ENCODE data around the gene MDM1. TPM values are rescaled to one million over a fixed set of nuclear protein-coding genes. Genes with fewer than 3 reads are reported as not detected.

MDM1 gene
- 1 to 10 TPM; 4.8 to 8.2 TPM for polyA plus RNA-seq

GRCh38 chr12:68331869-68332727 is at the start of gene MDM1:
TSS of gene MDM1 (minus strand) at chr12:68332362. CDS start at chr12:68332245, 117 bp downstream.
- Histone ChIP-seq H3K4me1 (ENCODE audit: control insufficient read depth in 2 of 2, insufficient read depth in 2 of 2, low read length in 1 of 2) (peaks cover 2 to 3% of the 10 kb centered on the region in 2 donors), H3K27ac (ENCODE audit: low read depth in 2 of 2, low read length in 1 of 2) (peak within 1 kb of the TSS; percentile 69 to 80)
- 0 to 1% methylated on average over 59 of the region's 59 CpGs for WGBS, 2 donors

GRCh38 chr12:68381476-68382219 is 49.5 kb upstream of the MDM1 start:
- WGBS, 2 donors: 86 to 90% methylated on average over 6 of the region's 6 CpGs
- H3K27ac ChIP-seq (ENCODE audit: low read depth in 2 of 2, low read length in 1 of 2): no peak overlapping the region
- H3K4me3 ChIP-seq (ENCODE audit: low read depth in 1 of 2, low read length in 2 of 2): no peak overlapping the region
- H3K9me3 ChIP-seq (ENCODE audit: control insufficient read depth in 2 of 2, insufficient read depth in 1 of 2, low read depth in 1 of 2, low read length in 1 of 2): no peaks in the 10 kb centered on the region
- peaks cover 0 to 2% of the 10 kb centered on the region in 2 donors for H3K4me1 ChIP-seq (ENCODE audit: control insufficient read depth in 2 of 2, insufficient read depth in 2 of 2, low read length in 1 of 2)
- no peaks in the 10 kb centered on the region for H3K36me3 ChIP-seq (ENCODE audit: control insufficient read depth in 2 of 2, insufficient read depth in 2 of 2, low read length in 1 of 2)
- H3K27me3 ChIP-seq (ENCODE audit: control insufficient read depth in 1 of 2, insufficient read depth in 2 of 2, low read length in 2 of 2): no peaks in the 10 kb centered on the region

More at GRCh38 chr12:68331869-68332727, at the start of gene MDM1:
- Histone ChIP-seq H3K36me3 (ENCODE audit: control insufficient read depth in 2 of 2, insufficient read depth in 2 of 2, low read length in 1 of 2) (peaks cover 0 to 2% of the 10 kb centered on the region in 2 donors), H3K9me3 (ENCODE audit: control insufficient read depth in 2 of 2, insufficient read depth in 1 of 2, low read depth in 1 of 2, low read length in 1 of 2) (no peaks in the 10 kb centered on the region), H3K4me3 (ENCODE audit: low read depth in 1 of 2, low read length in 2 of 2) (peak within 1 kb of the TSS; percentile 77 to 94), H3K27me3 (ENCODE audit: control insufficient read depth in 1 of 2, insufficient read depth in 2 of 2, low read length in 2 of 2) (no peaks in the 10 kb centered on the region)

- Histone ChIP-seq H3K36me3 (ENCODE audit: control insufficient read depth in 2 of 2, insufficient read depth in 2 of 2, low read length in 1 of 2) (no peaks in the 10 kb centered on the region), H3K4me3 (ENCODE audit: low read depth in 1 of 2, low read length in 2 of 2) (no peak overlapping the region), H3K27me3 (ENCODE audit: control insufficient read depth in 1 of 2, insufficient read depth in 2 of 2, low read length in 2 of 2) (no peaks in the 10 kb centered on the region), H3K27ac (ENCODE audit: low read depth in 2 of 2, low read length in 1 of 2) (no peak overlapping the region), H3K4me1 (ENCODE audit: control insufficient read depth in 2 of 2, insufficient read depth in 2 of 2, low read length in 1 of 2) (peaks cover 0 to 2% of the 10 kb centered on the region in 2 donors), H3K9me3 (ENCODE audit: control insufficient read depth in 2 of 2, insufficient read depth in 1 of 2, low read depth in 1 of 2, low read length in 1 of 2) (no peaks in the 10 kb centered on the region)
- WGBS, 2 donors: 38% methylated on average over 5 of the region's 5 CpGs
These were observed 46.9 kb upstream of the MDM1 start for GRCh38 chr12:68378872-68379606.

- 81 to 89% methylated on average over 3 of the region's 3 CpGs for WGBS, 2 donors
- no peak overlapping the region for H3K27ac ChIP-seq (ENCODE audit: low read depth in 2 of 2, low read length in 1 of 2)
These were observed 45.7 kb upstream of the MDM1 start for GRCh38 chr12:68377881-68378280.

GRCh38 chr12:68376901-68377300 is 44.7 kb upstream of the MDM1 start:
- WGBS, 2 donors: 92 to 97% methylated on average over 7 of the region's 7 CpGs
- no peak overlapping the region for H3K27ac ChIP-seq (ENCODE audit: low read depth in 2 of 2, low read length in 1 of 2)
- H3K9me3 ChIP-seq (ENCODE audit: control insufficient read depth in 2 of 2, insufficient read depth in 1 of 2, low read depth in 1 of 2, low read length in 1 of 2): no peaks in the 10 kb centered on the region
- H3K4me1 ChIP-seq (ENCODE audit: control insufficient read depth in 2 of 2, insufficient read depth in 2 of 2, low read length in 1 of 2): peaks cover 0 to 2% of the 10 kb centered on the region in 2 donors
- H3K36me3 ChIP-seq (ENCODE audit: control insufficient read depth in 2 of 2, insufficient read depth in 2 of 2, low read length in 1 of 2): no peaks in the 10 kb centered on the region
- no peaks in the 10 kb centered on the region for H3K27me3 ChIP-seq (ENCODE audit: control insufficient read depth in 1 of 2, insufficient read depth in 2 of 2, low read length in 2 of 2)
- H3K4me3 ChIP-seq (ENCODE audit: low read depth in 1 of 2, low read length in 2 of 2): no peak overlapping the region

More at GRCh38 chr12:68377881-68378280, 45.7 kb upstream of the MDM1 start:
- no peaks in the 10 kb centered on the region for H3K27me3 ChIP-seq (ENCODE audit: control insufficient read depth in 1 of 2, insufficient read depth in 2 of 2, low read length in 2 of 2)
- peaks cover 0 to 2% of the 10 kb centered on the region in 2 donors for H3K4me1 ChIP-seq (ENCODE audit: control insufficient read depth in 2 of 2, insufficient read depth in 2 of 2, low read length in 1 of 2)
- H3K9me3 ChIP-seq (ENCODE audit: control insufficient read depth in 2 of 2, insufficient read depth in 1 of 2, low read depth in 1 of 2, low read length in 1 of 2): no peaks in the 10 kb centered on the region
- H3K4me3 ChIP-seq (ENCODE audit: low read depth in 1 of 2, low read length in 2 of 2): no peak overlapping the region
- no peaks in the 10 kb centered on the region for H3K36me3 ChIP-seq (ENCODE audit: control insufficient read depth in 2 of 2, insufficient read depth in 2 of 2, low read length in 1 of 2)

- no peaks in the 10 kb centered on the region for H3K36me3 ChIP-seq (ENCODE audit: control insufficient read depth in 2 of 2, insufficient read depth in 2 of 2, low read length in 1 of 2)
- no peaks in the 10 kb centered on the region for H3K9me3 ChIP-seq (ENCODE audit: control insufficient read depth in 2 of 2, insufficient read depth in 1 of 2, low read depth in 1 of 2, low read length in 1 of 2)
- no peak overlapping the region for H3K4me3 ChIP-seq (ENCODE audit: low read depth in 1 of 2, low read length in 2 of 2)
- H3K27me3 ChIP-seq (ENCODE audit: control insufficient read depth in 1 of 2, insufficient read depth in 2 of 2, low read length in 2 of 2): no peaks in the 10 kb centered on the region
- 88 to 89% methylated on average over 4 of the region's 4 CpGs for WGBS, 2 donors
- peaks cover 0 to 2% of the 10 kb centered on the region in 2 donors for H3K4me1 ChIP-seq (ENCODE audit: control insufficient read depth in 2 of 2, insufficient read depth in 2 of 2, low read length in 1 of 2)
- H3K27ac ChIP-seq (ENCODE audit: low read depth in 2 of 2, low read length in 1 of 2): no peak overlapping the region
These were observed 43.9 kb upstream of the MDM1 start for GRCh38 chr12:68375756-68376695.

GRCh38 chr12:68374307-68374982 is 42.3 kb upstream of the MDM1 start:
- Histone ChIP-seq H3K27me3 (ENCODE audit: control insufficient read depth in 1 of 2, insufficient read depth in 2 of 2, low read length in 2 of 2) (no peaks in the 10 kb centered on the region), H3K27ac (ENCODE audit: low read depth in 2 of 2, low read length in 1 of 2) (no peak overlapping the region), H3K4me3 (ENCODE audit: low read depth in 1 of 2, low read length in 2 of 2) (no peak overlapping the region), H3K4me1 (ENCODE audit: control insufficient read depth in 2 of 2, insufficient read depth in 2 of 2, low read length in 1 of 2) (no peaks in the 10 kb centered on the region), H3K36me3 (ENCODE audit: control insufficient read depth in 2 of 2, insufficient read depth in 2 of 2, low read length in 1 of 2) (no peaks in the 10 kb centered on the region), H3K9me3 (ENCODE audit: control insufficient read depth in 2 of 2, insufficient read depth in 1 of 2, low read depth in 1 of 2, low read length in 1 of 2) (no peaks in the 10 kb centered on the region)
- WGBS, 2 donors: 78 to 80% methylated on average over 10 of the region's 10 CpGs

GRCh38 chr12:68370667-68371066 is 38.5 kb upstream of the MDM1 start:
- H3K36me3 ChIP-seq (ENCODE audit: control insufficient read depth in 2 of 2, insufficient read depth in 2 of 2, low read length in 1 of 2): no peaks in the 10 kb centered on the region
- 86 to 89% methylated on average over 3 of the region's 3 CpGs for WGBS, 2 donors
- no peaks in the 10 kb centered on the region for H3K4me1 ChIP-seq (ENCODE audit: control insufficient read depth in 2 of 2, insufficient read depth in 2 of 2, low read length in 1 of 2)
- no peak overlapping the region for H3K27ac ChIP-seq (ENCODE audit: low read depth in 2 of 2, low read length in 1 of 2)
- H3K9me3 ChIP-seq (ENCODE audit: control insufficient read depth in 2 of 2, insufficient read depth in 1 of 2, low read depth in 1 of 2, low read length in 1 of 2): no peaks in the 10 kb centered on the region
- no peak overlapping the region for H3K4me3 ChIP-seq (ENCODE audit: low read depth in 1 of 2, low read length in 2 of 2)
- H3K27me3 ChIP-seq (ENCODE audit: control insufficient read depth in 1 of 2, insufficient read depth in 2 of 2, low read length in 2 of 2): no peaks in the 10 kb centered on the region

Data from esophagus (tissue), 2 donors.